GM12801 (cell line): Measurements from ENCODE around the gene MYO3B.

ENCODE experiments used
- TF ChIP-seq, protein P1 (sequence below): IDR thresholded peaks from one replicate; pipeline ENCODE4 v1.5.1; 2011; ENCODE audit warnings: control low read depth; ENCODE audit not compliant: insufficient read length; ENCODE audit errors: extremely low read depth

The MYO3B gene

DNA sequence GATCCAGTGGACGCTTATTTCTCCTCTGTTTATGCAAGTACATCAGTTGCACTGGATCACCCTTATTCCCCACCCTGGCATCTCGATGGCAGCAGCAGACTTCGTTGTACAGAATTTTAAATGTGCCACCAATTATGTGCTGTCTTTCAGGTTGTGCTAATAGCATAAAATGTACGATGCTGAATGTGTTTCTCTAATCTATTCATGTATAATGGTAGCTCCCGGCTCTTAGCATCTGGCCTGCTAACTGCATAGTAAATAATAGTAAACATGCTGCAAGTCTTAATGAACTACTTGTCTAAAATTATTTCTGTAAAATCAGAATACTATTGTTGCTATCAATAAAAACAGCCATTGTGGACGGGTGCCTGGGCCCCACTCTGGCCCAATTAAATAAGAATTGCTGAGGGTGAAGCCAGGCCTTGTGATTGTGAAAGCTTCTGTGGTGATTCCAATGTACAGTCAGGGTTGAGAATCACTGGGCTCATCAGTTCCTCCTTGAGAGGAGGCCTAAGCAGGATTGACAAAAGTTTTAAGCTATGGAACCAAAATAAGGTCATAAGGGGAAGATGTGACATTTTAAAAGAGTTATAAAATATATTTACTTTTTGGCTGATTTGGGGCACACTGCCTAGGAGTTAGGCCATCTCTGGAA lies 14.4 kb upstream of the MYO3B start:
- TF ChIP-seq, protein P1, sequence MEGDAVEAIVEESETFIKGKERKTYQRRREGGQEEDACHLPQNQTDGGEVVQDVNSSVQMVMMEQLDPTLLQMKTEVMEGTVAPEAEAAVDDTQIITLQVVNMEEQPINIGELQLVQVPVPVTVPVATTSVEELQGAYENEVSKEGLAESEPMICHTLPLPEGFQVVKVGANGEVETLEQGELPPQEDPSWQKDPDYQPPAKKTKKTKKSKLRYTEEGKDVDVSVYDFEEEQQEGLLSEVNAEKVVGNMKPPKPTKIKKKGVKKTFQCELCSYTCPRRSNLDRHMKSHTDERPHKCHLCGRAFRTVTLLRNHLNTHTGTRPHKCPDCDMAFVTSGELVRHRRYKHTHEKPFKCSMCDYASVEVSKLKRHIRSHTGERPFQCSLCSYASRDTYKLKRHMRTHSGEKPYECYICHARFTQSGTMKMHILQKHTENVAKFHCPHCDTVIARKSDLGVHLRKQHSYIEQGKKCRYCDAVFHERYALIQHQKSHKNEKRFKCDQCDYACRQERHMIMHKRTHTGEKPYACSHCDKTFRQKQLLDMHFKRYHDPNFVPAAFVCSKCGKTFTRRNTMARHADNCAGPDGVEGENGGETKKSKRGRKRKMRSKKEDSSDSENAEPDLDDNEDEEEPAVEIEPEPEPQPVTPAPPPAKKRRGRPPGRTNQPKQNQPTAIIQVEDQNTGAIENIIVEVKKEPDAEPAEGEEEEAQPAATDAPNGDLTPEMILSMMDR = no peak

DNA sequence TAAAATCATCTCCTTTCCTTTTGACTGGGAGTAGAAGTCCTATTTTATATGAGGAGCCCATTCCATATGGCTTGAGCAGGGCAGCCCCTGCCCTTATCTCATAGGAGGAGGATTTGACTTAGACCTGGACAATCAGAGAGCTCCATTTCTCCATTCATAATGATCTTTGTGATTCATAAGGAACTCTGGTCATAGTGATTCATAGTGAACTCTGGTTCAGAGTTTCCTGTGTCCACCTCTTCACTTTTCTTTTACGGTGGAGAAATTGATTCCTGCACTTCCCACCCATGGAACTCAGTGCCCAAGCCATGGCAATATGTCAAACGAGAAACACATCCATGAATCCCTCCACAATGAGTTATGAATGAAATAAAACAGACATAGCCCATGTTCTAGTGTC lies 12.8 kb upstream of the MYO3B start:
- TF ChIP-seq, protein P1 = no peak

DNA sequence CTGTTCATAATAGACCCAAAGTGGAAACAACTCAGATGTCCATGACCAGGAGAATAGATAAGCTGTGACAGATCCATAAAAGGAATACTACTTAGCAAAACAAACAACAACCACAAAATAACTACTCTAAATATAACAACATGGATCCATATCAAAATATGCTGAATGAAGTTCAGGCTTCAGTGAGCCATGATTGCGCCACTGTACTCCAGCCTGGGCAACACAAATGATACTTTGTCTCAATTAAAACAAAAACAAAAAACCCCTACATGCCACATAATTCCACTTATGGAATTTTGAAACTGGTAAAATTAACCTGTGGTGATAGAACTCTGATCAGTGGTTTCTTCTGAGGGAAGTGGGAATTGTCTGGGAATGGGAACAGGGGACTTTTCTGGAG lies 11.2 kb upstream of the MYO3B start:
- TF ChIP-seq, protein P1 = no peak

DNA sequence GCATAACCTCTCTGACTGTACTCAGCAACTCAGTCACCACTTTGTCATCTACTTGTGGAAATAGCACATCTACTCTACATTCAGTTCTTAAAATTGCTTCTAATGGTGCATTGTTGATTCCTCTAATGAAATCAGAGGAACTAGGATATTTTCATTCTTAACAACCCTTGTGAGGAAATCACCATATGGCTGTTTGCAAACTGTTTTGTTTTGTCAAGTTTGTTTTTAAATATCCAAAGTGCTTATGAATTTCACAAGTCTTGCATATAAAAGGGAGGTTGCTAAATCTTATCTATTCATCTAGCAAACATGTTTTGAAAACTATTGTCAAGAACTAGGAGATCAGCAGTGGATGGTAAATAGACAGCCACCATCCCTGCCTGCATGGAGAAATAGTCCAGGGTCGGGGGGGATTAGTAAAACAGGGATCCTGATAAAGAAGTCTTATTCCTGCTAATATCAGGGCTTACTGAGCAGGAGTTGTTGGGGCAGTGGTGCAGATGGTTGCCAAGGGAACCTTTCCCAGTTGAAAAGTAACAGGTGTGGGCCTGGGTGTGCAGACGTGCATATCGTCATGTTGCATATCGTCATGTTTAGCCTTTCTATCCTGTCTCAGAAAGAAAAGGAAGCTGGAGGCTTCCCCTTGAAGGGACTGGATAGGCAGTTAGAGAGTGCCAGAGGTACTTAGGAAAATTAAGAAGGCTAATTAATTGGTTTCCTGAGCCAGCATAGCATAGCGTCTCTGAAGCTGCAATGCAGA lies 7.5 kb upstream of the MYO3B start:
- TF ChIP-seq, protein P1 = no peak

DNA sequence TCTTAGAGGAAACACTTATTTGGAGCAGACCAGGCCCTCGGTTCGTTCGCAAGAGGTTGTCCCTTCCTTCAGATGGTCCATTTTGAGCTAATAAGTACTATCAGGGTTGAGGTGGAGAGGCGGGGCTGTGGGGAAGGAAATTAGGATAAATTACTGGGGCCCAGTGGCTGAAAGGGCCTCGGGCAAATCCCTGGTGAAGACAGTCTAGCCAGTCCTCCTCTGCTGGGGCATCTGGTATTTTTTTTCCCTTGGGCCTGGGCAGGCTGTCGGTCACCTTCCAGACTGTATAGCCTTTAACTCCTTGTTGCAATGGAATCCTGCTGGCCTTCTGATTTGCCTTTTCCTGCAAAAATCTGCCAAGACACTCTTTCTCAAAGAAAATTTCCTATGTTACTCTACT lies 1.7 kb upstream of the MYO3B start:
- TF ChIP-seq, protein P1 = no peak

DNA sequence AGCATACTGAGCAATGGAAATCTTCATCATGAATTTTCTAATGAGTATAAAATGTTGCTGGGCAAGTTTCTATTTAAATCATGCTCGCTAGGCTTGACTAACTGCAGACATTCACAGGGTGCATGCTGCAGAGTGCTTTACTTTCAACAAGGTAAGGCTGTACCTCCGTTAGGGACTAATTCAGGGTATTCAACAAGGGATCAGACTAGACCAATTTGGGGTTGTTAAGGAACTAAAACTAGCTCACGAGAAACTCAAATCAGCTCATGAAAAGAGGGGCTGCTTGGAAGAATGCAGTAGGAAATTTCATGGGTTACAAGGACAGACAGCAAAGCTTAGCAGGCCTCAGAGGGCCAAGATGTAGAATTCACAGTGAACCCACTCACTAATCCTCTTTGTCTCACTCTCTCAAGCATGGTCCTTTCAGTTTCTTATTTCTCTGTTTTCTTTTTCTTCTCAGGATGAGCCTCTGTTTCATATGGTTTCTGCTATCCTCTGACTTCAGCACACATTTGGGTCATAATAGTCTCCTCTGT lies 2.2 kb downstream of the MYO3B start:
- TF ChIP-seq, protein P1 = no peak

DNA sequence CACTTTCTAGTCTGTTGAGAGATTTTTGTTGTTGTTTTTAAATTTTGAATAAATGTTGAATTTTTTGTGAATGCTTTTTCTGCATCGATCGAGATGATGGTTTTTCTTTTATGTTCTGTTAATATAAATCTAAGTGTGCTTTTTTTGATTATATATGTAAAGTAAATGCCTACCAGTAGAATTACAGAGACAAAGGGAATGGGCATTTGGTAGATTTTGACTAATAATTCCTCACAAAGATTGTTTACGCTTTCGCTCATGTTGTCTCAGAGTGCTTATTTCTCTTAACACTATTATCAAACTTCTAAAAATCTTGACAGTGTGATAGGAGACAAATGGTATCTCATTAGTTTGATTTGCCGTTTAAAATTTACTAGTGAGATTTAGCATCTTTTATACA lies 3.7 kb downstream of the MYO3B start:
- TF ChIP-seq, protein P1 = no peak
